Peyer's patch (tissue), 4 donors: ENCODE data around the gene FAM174C.

Experiments
- CTCF ChIP-seq, 6 experiments: fragments of 450-650 bp in 4 of 6; fragments of 200-600 bp in 2 of 6; sonication (generic) in 1 of 6; IDR thresholded peaks; one replicate each; pipeline ENCODE4 v1.5.1; 2017 to 2019; ENCODE audit warnings: antibody characterized with exemption in 6 of 6, mild to moderate bottlenecking in 3 of 6, moderate library complexity in 1 of 6
- POLR2A ChIP-seq, 2 donors: fragments of 450-650 bp; IDR thresholded peaks; one replicate each; pipeline ENCODE4 v1.5.1; 2017; ENCODE audit warnings: antibody characterized with exemption in 2 of 2, mild to moderate bottlenecking in 2 of 2, moderate library complexity in 2 of 2

GRCh38 chr19:1275976-1276627 is 772 bp downstream of the FAM174C start:
- TF ChIP-seq CTCF (IDR thresholded peaks at IDR 0.05) (no peak), POLR2A (IDR thresholded peaks at IDR 0.05) (peak in 1 of 2 donors; percentile 40)
